Measurements from ENCODE around the gene GRK7. TPM values are rescaled to one million over a fixed set of nuclear protein-coding genes. Genes with fewer than 3 reads are reported as not detected.
"Not testable (repeated sequence)": the region's sequence is repeated elsewhere in the genome, so short reads cannot be mapped to it uniquely, and the experiment has no call there.

The GRK7 gene
- polyA plus RNA-seq, 4 donors: 0.13 to 0.21 (median 0.14) TPM

DNA sequence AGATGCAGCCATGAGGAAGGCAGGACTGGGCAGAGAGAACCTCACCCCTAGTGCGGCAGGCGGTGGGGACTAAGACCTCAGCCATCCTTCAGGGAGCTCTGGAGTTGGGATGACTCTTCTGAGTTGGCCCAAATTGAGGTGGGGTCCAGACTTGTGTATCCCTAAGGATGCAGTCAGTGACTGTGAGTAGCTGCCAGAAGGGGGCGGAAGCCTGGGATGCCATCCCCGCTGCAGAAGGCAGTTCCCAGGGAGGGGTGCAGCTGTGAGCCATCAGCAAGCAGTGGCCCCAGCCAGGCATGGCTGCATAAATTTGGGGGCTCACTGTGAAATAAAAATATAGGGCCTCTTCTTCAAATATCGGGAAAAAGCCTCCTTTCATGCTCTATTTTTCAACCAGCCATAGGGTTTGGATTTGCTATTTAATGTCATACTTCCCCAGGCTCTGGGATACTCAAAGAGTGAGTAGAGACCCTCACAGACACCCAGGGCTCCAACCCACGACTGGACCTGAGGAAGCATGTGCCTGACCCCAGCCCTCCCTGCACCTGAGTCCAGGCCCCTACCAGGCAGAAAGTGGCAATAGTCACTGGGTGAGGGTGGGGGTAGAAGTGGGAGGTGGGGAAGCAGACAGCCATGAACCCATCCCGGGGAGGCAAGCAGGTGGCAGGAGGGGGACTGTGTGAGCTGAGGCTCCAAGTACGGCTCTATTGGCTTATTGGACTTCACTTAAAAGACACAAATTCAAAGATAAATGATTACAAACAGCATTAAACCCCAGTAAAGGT lies 30.5 kb downstream of the GRK7 start:
- DNase-seq (ENCODE audit: low read depth in 4 of 4, low spot score in 3 of 4): no peak

DNA sequence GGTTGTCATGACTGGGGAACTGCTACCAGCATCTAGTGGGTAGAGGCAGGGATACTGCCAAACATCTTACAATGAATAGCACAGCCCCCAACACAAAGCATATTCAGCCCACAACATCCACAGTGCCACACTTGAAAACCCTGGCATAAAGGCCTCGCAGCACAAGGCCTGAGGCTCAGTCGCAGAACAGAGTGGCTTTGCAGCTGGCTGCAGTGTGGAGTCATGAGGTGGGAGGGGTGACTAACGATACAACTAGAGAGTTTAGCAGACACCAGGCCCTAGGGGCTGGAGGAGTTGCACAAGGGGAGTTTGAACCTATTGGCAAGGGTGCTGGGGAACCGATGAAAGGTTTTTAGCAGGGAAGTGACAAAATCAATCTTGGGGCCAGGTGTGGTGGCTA lies 32.1 kb downstream of the GRK7 start:
- DNase-seq (ENCODE audit: low read depth in 4 of 4, low spot score in 3 of 4): no peak

DNA sequence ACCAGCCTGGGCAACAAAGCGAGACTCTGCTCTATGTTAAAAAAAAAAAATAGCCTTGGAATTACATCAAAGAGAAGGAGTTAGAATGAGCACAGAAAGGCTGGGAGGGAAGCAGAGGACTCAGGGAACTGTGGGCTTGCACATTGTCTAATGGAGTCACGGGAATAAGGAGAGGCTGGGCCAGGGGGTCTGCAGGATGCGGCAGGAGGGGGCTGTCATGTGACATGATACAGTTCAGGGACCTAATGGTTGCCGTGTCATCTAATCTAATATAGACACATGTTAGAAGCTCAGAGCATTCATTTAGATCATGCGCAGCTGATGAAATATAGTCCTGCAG lies 32.5 kb downstream of the GRK7 start:
- DNase-seq (ENCODE audit: low read depth in 4 of 4, low spot score in 3 of 4): no peak

DNA sequence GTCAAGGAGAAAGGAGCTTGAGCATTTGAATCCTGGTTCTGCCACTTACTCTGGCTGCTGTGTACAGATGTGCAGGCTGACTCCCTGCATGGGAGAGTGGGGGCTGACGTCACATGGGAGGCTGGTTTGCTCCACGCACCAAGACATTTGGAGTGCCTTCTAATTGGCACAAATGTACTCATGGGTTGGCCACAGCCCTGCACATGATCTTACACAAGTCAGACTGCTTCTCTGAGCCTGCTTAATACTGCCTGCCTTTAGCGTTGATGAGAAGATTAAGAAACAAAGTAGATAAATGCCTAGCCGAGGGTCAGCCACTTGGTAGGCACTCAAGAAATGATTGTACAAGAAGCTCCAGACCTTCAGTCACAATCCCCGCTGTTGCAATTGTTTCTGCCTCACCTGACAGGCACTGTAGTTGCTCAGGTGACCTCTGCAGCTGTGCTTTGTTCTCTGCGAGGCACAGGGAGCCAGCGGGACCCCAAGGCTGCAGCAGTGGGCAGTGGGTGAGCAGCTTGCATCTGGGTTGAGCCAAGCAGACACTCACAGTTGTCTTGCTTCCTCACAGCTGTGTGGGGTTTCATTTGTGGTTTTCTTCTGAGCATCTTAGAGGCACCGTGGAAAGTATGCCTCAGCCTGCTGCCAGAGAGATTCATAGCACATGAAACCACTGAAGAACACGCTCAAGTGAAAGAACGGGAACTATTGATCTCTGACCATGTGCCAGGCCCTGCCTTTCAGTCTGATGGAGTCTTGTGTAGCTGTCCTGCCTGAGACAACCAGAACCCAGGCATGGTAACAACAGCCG lies 33.1 kb downstream of the GRK7 start:
- DNase-seq (ENCODE audit: low read depth in 4 of 4, low spot score in 3 of 4): no peak

DNA sequence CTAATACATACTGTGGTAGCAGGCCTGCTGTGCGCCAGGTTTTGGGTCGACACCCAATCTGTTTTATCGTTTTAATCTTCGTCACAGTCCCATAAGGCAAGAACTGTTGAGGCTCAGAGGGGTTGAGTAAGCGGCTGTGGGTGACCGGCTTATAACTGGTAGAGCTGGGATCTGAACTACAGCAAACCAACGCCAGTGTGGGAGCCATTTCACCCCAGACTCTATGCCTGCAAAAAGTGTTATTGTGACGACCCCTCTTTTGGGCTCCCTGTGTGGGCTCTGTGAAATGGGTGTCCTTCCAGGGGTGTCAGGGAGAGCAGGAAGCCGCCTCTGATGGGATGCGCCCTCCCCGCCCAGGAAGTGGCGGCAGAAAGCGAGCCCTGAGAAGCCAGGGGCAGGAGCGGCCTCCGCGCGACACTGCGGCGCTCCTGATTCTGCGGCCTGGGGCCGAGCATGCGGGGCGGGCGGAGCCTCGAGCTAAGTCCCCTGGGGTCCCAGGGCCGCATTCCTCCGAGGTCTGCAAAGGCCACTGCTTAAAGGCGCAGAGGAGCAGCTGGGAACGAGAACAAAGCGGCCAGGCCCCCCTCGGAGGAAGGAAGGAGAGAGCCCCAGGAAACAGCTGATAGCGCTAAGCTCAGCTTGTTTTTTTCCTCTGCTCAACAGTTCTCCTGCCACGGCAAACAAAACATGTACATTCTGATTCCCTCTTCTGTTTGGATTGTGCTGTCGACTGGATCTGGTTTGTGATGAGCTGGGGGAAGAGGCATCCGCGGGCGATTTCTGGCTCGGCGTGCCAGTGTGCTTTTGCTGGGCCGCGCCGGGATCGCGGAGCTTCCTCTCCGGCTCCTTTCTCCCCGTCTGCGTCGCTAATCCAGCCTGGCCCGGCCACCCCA lies 33.9 kb downstream of the GRK7 start:
- DNase-seq (ENCODE audit: low read depth in 4 of 4, low spot score in 3 of 4): peak; percentile 43 to 65 (median 58)

DNA sequence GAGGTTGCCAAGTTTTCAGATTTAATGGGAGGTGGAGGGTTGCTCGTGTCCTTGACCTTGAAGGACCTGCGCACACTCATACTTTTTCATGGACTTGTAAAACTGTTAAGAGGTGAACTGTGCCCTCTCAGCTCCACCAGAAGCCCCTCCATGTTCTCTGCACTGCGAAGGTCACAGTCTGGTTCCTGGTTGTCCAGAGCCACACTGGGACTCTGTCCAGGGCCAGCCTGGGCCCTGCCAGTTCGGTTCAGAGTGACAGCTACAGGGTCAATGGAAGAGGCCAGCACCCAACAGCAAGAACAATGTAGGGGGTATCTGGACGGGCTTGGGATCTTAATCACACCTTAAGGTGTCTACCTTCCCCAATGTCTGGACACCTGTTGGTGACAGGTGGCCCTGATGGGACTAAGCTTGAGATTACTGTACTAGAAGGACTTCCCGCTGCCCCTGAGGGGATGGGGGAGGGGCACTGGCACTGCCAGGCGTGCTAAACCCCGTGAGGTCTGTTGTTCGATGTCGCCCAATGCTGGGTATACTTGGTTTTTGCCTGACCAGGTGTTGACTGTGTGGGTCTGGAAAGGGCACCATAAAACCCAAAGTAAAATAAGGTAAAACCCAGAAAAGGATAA lies 34.7 kb downstream of the GRK7 start:
- DNase-seq (ENCODE audit: low read depth in 4 of 4, low spot score in 3 of 4): no peak

DNA sequence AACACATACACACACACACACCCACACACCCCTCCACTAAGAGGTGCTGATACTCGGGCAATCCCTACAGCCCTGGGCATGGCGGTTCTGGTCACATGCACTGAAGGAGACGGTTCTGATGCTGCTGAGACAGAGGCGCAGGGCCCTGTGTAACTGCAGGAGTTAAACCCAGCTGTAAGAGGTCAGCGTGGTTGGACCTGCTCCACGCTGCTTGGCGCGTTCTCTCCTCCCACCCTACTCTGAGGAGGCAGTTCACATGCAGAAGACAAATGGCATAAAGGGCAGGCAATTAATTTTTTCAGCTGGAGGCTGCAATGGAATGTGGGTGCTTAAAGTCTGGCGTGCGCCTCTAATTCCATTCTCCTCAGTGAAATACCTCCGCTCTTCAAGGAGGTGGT lies 35.2 kb downstream of the GRK7 start:
- peak in 1 of 4 donors; percentile 35 for DNase-seq (ENCODE audit: low read depth in 4 of 4, low spot score in 3 of 4)

DNA sequence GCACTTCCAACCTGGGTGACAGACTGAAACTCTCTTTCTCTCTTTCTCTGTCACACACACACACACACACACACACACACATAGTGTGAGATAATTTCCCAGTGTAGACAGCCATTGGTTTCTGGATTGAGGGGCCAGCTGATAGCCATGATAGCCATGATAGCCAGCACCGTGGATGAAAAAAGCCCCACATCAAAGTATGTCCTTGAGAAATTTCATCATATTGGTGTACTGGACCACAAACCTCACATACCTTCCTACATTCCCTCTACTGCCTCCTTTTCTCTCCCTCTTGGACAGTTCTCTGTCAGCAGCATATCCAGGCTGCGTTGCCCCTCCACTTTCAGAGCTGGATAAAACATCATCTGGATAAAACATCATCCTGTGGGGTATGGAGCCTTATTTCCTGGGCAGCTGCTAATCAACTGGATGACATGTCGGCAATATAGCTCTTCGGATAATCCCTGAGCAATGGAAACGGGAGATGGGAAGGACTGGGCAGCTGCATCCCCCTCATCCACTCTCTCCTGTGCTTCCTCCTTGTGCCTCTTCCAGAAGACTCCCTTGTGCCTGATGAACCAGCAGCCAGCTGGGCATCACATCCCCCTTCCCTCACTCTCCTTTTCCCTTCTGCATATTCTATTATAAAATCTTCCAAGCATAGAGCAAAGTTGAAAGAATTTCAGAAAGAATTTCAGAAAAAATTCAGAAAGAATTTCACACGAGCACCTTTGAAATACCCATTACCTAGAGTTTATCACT lies 39.3 kb downstream of the GRK7 start:
- no peak for DNase-seq (ENCODE audit: low read depth in 4 of 4, low spot score in 3 of 4)

DNA sequence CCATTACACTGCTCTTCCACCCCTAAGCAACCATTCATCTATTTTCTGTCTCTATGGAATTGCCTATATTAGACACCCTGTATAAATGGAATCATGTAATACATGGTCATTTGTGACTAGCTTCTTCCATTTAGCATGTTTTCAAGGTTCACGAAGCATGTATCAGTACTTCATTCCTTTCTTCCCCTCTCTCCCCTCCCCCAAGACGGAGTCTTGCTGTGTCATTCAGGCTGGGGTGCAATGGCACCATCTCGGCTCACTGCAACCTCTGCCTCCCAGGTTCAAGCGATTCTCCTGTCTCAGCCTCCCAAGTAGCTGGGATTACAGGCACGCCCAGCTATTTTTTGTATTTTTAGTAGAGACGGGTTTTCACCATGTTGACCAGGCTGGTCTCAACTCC lies 40.3 kb downstream of the GRK7 start:
- DNase-seq (ENCODE audit: low read depth in 4 of 4, low spot score in 3 of 4): not testable (repeated sequence)

DNA sequence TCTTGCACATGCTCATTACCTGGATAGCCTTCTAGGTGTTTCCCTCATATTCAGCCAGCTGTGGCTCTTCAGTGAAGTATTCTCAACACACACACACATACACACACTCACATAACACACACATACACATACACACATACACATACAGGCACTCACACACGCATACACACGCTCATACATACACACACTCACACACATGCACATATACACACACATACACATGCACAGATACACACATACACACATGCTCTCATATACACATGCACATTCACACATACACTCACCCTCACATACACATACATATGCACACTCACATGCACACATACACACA lies 41.2 kb downstream of the GRK7 start:
- DNase-seq (ENCODE audit: low read depth in 4 of 4, low spot score in 3 of 4): no peak

DNA sequence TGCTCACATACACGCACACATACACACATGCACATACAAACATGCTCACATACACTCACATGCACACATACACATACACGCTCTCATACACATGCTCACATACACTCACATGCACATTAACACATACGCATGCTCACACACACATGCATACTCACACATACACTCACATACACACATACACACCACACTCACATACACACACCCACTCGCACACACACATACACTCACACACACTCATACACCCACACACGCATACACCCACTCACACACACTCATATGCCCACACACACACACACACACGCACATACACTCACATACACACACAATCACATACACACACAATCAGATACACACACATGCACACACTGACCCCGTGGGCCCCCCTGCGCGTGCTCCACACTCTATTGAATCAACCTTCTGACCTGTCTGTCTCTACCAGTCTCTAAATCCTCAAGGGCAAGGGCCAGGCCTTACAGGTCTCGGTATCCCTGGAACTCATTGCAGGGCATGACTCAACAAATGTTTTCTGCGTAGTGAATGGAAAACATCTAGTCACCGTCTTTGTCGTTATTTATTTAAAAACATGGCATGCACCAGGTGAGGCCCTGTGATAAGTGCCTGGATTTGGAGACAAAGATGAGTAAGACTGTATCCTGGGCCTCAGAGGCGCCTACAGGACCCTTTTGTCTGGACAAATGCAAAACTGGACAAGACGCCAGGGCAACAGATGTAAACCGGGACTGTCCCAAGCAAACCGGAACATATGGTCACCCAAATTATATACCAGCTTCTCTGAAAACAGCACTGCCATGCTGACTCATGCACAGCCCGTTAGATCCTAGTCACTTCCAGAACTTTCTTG lies 41.8 kb downstream of the GRK7 start:
- DNase-seq (ENCODE audit: low read depth in 4 of 4, low spot score in 3 of 4): no peak

DNA sequence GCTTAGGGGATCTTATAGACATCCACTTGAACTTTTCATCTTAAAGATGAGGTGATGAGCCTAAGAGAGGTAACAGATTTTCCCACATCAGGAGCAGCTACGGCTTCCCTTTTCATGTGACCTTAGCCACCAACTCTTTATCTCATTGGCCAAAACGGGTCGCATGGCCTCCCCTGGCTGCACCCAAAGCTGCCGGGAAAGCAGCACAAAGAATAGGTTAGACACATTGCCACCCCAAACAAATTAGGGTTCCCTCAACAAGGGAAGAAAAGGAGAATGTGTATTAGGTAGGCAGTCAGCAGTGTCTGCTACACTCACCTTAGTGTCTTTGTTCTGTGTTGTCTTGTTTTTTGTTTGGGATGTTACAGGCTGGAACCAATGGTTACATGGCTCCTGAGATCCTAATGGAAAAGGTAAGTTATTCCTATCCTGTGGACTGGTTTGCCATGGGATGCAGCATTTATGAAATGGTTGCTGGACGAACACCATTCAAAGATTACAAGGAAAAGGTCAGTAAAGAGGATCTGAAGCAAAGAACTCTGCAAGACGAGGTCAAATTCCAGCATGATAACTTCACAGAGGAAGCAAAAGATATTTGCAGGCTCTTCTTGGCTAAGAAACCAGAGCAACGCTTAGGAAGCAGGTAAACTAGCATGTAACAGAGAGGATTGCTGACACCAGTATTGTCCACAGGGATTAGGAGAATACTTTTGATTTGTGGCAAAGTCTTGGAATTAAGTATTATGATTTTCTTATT lies 44.2 kb downstream of the GRK7 start:
- no peak for DNase-seq (ENCODE audit: low read depth in 4 of 4, low spot score in 3 of 4)

DNA sequence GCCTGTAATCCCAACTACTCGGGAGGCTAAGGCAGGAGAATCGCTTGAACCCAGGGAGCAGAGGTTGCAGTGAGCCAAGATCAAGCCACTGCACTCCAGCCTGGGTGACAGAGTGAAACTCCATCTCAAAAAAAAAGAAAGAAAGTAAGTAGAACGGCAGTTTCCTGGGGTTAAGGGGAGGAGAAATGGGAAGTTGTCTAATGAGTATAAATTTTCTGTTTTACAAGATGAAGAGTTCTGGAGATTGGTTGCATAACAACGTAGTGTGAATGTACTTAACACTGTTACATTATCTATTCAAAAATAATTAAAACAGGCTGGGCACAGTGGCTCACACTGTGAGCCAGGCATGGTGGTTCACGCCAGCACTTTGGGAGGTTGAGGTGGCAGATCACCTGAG lies 45.4 kb downstream of the GRK7 start:
- DNase-seq (ENCODE audit: low read depth in 4 of 4, low spot score in 3 of 4): no peak

DNA sequence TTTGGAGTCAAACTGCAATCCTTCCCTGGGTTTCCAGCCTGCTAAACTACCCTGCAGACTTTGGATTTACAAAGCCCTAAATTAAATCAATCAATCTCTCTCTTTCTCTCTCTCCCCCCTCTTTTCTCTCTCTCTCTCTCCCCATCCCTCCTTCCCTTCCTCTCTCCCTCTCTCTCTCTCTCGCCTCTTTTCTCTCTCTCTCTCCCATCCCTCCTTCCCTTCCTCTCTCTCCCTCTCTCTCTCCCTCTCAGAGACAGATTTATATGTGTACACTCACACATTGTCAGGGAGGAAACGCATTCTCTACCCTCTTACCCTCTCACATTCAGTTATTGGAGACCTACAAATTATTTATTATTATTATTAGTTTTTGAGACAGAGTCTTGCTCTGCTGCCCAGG lies 47.0 kb downstream of the GRK7 start:
- no peak for DNase-seq (ENCODE audit: low read depth in 4 of 4, low spot score in 3 of 4)

DNA sequence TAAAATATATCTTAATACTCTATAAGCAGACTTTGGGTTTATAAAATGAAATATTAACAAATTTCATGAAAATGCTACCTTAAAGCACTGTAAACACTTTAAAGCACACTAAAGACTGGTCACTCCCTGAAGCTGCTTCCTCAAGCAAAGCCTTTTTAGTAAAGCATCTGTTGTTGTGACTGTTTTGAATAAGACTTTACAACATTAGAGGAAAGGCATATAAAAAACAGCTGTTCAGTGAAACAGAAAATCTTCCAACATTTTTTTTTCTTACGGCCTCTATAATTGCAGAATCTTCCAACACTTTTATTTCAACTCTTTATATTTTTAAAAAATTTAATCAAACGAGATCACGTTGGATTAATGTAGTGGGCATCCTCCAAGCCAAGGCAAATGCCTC lies 48.1 kb downstream of the GRK7 start:
- DNase-seq (ENCODE audit: low read depth in 4 of 4, low spot score in 3 of 4): no peak

DNA sequence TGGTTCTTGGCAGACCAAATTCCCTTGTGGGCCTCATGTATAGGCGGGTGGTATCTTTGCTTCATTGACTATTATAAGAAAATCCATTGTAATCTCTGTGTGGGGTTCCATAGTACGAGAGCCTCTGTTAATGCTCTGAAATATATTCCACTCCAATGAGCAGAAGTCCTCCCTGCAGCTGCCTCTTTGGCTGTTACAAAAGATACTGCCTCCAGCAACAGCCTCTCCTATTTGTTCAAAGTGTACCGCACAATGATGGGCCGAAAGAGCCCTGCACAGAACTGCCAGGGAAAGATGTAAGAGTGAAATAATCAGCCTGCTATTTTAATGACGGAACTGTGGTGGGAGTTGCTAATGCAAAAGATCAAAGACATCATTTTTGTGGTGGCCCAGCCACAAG lies 48.9 kb downstream of the GRK7 start:
- DNase-seq (ENCODE audit: low read depth in 4 of 4, low spot score in 3 of 4): no peak

DNA sequence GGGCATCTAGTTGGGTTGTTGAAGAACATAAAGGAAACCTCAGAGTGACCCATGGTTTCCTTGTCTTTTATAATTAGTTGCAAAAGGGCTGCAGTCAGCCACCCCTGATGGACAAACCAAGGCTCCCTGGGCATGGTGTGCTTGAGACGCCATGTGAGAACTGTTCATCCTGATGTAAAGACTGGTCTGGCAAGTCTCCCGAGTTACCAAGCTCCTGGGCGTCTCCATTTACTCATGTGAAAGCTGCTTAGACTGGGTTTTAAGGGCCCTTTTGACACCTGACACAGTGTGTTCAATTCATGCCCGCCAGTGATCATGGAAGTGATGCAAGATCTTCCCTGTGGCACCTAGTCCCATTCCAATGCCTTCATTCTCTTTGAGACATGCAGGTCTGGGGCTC lies 49.4 kb downstream of the GRK7 start:
- no peak for DNase-seq (ENCODE audit: low read depth in 4 of 4, low spot score in 3 of 4)

Measured in right renal pelvis (tissue), 4 donors.